DOHH2 (cell line): Measurements from ENCODE around the gene GJC2.

Experiments used
- CTCF ChIP-seq: fragments of 200-600 bp; sonication (generic); IDR thresholded peaks from one replicate; pipeline ENCODE4 v1.5.1; 2014; ENCODE audit warnings: antibody characterized with exemption, mild to moderate bottlenecking, low read depth, low read length; ENCODE audit not compliant: poor library complexity, severe bottlenecking
- EZH2phosphoT487 ChIP-seq: fragments of 200-600 bp; sonication (generic); IDR thresholded peaks from 2 replicates; pipeline ENCODE4 v1.6.1; 2017; ENCODE audit warnings: borderline replicate concordance, mild to moderate bottlenecking, antibody characterized with exemption, low read length, moderate library complexity, mixed read lengths

- TF ChIP-seq CTCF = no peak
- TF ChIP-seq EZH2phosphoT487 = no peak
Measured at GRCh38 chr1:228150461-228151179, 890 bp downstream of the GJC2 start.
